ENCODE results near the gene ZNF561.

ZNF561 gene

GRCh38 chr19:9570255-9570654 lies 50.8 kb downstream of the ZNF561 start:
- DNase-seq = no peak

- no peak for DNase-seq
Observed at GRCh38 chr19:9566729-9567128, 54.3 kb downstream of the ZNF561 start.

DNA sequence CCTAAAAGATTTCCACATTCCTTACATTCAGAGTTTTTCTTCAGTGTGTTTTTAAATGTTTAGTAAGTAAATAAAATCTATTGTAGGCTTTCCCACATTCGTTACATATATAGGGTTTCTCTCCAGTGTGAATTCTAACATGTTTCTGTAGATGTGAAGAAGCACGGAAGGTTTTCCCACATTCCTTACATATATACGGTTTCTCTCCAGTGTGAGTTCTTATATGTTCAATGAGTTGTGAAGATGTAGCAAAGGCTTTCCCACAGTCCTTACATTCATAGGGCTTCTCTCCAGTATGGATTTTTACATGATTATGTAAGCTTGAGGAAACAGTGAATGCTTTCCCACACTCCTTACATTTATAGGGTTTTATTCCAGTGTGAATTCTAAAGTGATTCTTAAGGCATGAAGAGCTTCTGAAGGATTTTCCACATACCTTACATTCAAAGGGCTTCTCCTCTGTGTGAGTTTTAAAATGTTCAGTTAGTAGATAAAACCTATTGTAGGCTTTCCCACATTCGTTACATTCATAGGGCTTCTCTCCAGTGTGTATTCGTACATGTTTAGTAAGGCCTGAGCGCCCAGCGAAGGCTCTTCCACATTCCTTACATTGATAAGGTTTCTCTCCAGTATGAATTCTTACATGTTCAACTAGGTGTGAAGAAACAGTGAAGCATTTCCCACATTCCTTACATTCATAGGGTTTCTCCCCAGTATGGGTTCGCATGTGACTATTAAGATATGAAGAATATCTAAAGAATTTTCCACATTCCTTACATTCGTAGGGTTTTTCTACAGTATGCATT lies 54.9 kb downstream of the ZNF561 start:
- DNase-seq = no peak

All from activated CD4-positive, alpha-beta T cell treated with anti-CD3 and anti-CD28 coated beads for 1 hour (primary cell).